ENCODE results near the gene PLCZ1. TPM values are rescaled to one million over a fixed set of nuclear protein-coding genes. Genes with fewer than 3 reads are reported as not detected.

PLCZ1 gene
- total and polyA plus RNA-seq, 2 experiments from 2014 or later = not detected

- H3K4me3 ChIP-seq = no peak overlapping the region
- H3K27ac ChIP-seq = no peak overlapping the region
- no peak for DNase-seq (ENCODE audit: low read depth in 1 of 2, low spot score in 1 of 2)
- no peaks in the 10 kb centered on the region for H3K36me3 ChIP-seq
- no peaks in the 10 kb centered on the region for H3K9me3 ChIP-seq (ENCODE audit: low read depth)
- H3K4me1 ChIP-seq (ENCODE audit: low read depth) = no peaks in the 10 kb centered on the region
- TF ChIP-seq, protein P1, sequence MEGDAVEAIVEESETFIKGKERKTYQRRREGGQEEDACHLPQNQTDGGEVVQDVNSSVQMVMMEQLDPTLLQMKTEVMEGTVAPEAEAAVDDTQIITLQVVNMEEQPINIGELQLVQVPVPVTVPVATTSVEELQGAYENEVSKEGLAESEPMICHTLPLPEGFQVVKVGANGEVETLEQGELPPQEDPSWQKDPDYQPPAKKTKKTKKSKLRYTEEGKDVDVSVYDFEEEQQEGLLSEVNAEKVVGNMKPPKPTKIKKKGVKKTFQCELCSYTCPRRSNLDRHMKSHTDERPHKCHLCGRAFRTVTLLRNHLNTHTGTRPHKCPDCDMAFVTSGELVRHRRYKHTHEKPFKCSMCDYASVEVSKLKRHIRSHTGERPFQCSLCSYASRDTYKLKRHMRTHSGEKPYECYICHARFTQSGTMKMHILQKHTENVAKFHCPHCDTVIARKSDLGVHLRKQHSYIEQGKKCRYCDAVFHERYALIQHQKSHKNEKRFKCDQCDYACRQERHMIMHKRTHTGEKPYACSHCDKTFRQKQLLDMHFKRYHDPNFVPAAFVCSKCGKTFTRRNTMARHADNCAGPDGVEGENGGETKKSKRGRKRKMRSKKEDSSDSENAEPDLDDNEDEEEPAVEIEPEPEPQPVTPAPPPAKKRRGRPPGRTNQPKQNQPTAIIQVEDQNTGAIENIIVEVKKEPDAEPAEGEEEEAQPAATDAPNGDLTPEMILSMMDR (IDR thresholded peaks at IDR 0.05; ENCODE audit: low read depth, low read length) = no peak
- no peaks in the 10 kb centered on the region for H3K27me3 ChIP-seq
These were observed 85.2 kb downstream of the PLCZ1 start for GRCh38 chr12:18652596-18652995.

DNA sequence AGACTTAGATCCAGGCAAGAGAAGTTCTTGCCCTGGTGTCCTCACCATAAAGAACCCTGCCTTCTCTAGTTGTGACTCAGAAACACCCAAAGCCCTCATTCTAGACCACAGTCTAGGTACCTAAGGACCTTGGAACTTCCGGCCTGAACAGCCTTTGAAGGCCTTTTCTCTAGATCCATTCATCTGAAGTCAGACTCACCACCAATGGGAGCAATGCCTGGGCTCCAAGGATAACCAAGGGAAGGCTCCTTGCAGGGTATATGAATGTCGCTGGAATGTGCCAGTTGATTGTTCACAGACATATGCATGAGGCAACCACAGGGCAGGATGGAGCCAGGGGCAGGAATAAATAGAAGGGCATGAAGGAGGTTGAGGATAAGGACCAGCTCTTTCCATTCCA is 86.3 kb downstream of the PLCZ1 start:
- DNase-seq (ENCODE audit: low read depth in 1 of 2, low spot score in 1 of 2) = no peak
- Histone ChIP-seq H3K9me3 (ENCODE audit: low read depth) (no peaks in the 10 kb centered on the region), H3K27ac (no peak overlapping the region), H3K4me1 (ENCODE audit: low read depth) (no peaks in the 10 kb centered on the region), H3K4me3 (no peak overlapping the region), H3K27me3 (no peaks in the 10 kb centered on the region), H3K36me3 (no peaks in the 10 kb centered on the region)
- TF ChIP-seq, protein P1 (IDR thresholded peaks at IDR 0.05; ENCODE audit: low read depth, low read length) = no peak

DNA sequence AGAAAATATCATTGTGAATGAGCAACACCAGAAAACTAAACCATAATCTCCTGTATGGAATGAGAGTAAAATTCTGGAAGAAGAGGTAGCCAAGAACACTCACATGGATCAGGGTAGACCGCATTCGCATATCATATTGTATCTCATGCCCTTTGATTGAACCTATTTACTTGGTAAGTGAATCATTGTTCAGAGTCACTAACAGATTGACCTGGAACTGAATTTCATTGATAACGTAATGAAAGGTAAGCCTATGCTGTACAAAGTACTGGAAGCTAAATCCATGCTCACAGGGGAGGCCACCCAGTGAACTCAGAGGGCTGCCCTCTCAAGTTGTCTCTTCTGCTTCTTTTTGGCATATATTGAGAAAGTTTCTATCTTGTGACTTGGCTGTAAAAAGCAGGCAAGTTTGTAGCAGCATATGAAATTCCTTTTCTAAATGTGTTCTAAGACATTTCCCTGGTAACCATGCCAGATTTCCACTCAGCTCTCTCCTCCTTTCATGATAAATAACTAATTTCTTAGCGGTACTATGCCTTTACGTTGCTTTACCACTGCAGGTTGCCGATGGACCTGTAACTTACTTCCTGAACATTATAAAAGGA is 91.4 kb downstream of the PLCZ1 start:
- no peaks in the 10 kb centered on the region for H3K36me3 ChIP-seq
- TF ChIP-seq, protein P1 (IDR thresholded peaks at IDR 0.05; ENCODE audit: low read depth, low read length) = no peak
- no peaks in the 10 kb centered on the region for H3K4me1 ChIP-seq (ENCODE audit: low read depth)
- H3K9me3 ChIP-seq (ENCODE audit: low read depth) = no peaks in the 10 kb centered on the region
- H3K4me3 ChIP-seq = no peak overlapping the region
- no peaks in the 10 kb centered on the region for H3K27me3 ChIP-seq
- peak in 1 of 2 donors; percentile 15 for DNase-seq (ENCODE audit: low read depth in 1 of 2, low spot score in 1 of 2)
- H3K27ac ChIP-seq = no peak overlapping the region

- no peaks in the 10 kb centered on the region for H3K36me3 ChIP-seq
- no peaks in the 10 kb centered on the region for H3K4me1 ChIP-seq (ENCODE audit: low read depth)
- no peak overlapping the region for H3K4me3 ChIP-seq
- no peaks in the 10 kb centered on the region for H3K27me3 ChIP-seq
- no peaks in the 10 kb centered on the region for H3K9me3 ChIP-seq (ENCODE audit: low read depth)
- no peak overlapping the region for H3K27ac ChIP-seq
- TF ChIP-seq, protein P1 (IDR thresholded peaks at IDR 0.05; ENCODE audit: low read depth, low read length) = no peak
- DNase-seq (ENCODE audit: low read depth in 1 of 2, low spot score in 1 of 2) = no peak
These were observed 93.2 kb downstream of the PLCZ1 start for GRCh38 chr12:18644564-18644963.

DNA sequence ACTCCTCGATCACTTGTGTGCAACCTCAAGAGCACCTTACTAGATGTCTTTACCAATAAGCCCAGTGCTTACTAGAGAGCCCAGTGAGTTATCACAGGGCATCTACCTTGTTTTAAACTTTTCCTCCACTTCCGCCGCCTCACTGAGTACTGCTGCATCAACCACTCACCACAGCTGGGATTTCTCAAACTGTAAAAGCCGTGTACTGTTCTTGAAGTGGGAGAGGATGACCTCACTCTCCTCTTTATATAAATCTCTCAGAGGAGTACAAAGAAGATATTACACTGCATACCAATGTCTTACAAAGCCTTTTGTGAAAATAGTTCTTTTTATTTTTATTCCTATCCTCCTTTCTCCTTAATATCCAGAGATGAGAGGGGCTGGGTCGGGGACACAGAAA is 94.1 kb downstream of the PLCZ1 start:
- no peaks in the 10 kb centered on the region for H3K9me3 ChIP-seq (ENCODE audit: low read depth)
- TF ChIP-seq, protein P1 (IDR thresholded peaks at IDR 0.05; ENCODE audit: low read depth, low read length) = no peak

More for the DNA sequence above, 94.1 kb downstream of the PLCZ1 start:
- Histone ChIP-seq H3K36me3 (no peaks in the 10 kb centered on the region), H3K4me3 (no peak overlapping the region), H3K27ac (no peak overlapping the region), H3K27me3 (no peaks in the 10 kb centered on the region), H3K4me1 (ENCODE audit: low read depth) (no peaks in the 10 kb centered on the region)
- DNase-seq (ENCODE audit: low read depth in 1 of 2, low spot score in 1 of 2) = peak in 1 of 2 donors; percentile 81

Measured in cardiac muscle cell (in vitro differentiated cells and primary cell).